GM18508 (cell line): ENCODE data around the gene ARAP2.
"Not testable (repeated sequence)": the region's sequence is repeated elsewhere in the genome, so short reads cannot be mapped to it uniquely, and the experiment has no call there.

ENCODE experiments used
- ATAC-seq: cut with Tn5 transposase; IDR thresholded peaks from one replicate; pipeline ENCODE4 v1.9.1; 2021; ENCODE audit warnings: moderate number of reproducible peaks; ENCODE audit not compliant: insufficient read depth, unreplicated experiment

ARAP2 gene

DNA sequence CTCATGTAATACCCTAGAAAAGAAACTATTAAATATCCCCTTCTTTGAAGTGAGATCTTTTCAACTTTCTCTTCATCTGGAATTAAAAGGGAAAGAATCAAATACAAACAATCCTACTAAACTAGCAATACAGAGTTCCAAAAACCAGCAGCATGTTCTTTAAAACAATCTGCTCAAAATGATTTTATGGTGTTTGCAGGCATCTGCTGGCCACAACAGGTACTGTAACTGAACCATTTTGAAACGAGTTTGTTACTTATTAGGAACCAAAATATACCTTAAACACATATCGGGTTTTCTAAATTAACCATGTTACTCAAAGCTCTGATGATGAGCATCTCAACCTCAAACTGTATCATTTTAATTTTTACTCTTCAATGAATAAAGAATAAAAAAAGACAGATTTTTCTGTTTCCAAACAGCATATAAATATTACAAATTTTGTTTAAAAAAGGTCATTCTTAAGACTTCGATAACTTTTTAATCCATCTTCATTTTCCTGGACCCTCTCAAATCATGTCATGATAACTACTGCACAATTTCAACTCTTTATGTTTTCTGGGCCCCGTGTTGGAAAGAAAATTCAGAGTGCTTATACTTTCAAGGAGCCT, 56.5 kb downstream of the ARAP2 start:
- no peak for ATAC-seq

DNA sequence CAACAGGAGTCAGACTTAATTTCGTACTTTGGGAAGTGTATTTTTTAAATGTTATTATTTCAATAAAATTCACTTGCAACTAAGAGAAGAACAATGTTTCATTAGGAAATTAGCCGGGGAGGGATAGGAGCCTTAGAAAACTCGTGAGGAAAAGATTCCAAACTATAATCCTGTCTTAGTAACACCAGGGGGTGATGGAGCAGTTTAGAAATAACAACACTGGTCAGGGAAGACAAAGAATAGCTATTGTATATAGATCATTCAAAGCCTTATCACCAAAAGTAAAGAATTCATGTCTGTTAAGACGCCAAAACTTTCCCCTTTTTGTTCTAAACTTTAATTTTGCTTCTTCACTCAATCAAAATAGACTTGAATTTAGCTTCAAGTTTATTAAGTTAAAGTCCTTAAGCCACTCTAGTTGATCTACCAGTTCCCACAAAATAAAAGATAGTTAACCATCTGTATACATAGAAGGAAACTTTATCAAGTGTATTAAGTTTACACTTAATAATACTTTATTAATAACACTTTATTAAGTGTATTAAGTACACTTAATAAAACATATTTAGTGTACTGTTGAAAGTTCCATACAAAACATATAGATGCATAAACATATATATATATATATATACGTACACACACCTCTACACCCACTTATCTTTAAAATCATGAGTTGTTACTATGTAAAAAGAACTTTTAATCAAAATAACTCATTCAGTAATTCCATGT, 60.5 kb downstream of the ARAP2 start:
- no peak for ATAC-seq

DNA sequence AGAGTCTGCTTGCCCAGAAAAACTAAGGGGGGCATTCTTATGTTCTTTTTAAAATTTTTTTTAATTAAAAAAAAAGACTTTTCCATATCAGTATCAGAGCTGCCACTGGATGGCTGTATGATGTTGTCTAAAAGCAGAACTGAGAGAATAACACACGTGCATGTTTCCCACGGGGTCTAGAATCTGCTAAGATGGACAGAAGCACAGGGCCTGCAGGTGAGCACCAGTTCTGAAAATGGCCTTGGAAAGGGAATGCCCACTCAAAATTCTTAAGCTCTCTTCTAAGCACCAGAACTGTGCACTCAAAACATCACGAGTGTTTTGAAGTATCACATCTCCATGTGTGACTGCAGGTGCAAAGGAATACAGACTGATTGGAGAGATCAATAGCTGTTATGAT, 61.1 kb downstream of the ARAP2 start:
- ATAC-seq = no peak

DNA sequence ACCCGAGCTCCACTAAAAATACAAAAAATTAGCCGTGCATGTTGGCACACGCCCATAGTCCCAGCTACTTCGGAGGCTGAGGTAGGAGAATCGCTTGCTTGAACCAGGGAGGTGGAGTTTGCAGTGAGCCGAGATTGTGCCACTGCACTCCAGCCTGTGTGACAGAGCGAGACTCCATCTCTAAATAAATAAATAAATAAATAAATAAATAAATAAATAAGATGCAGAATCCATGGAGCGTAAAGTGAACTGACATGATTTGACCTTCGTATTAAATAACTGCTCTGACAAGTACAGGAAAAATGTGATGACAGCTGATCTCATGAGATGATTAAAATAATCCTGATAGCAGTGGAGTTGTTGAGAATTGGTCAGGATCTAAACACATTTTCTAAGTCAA, 62.0 kb downstream of the ARAP2 start:
- not testable (repeated sequence) for ATAC-seq

DNA sequence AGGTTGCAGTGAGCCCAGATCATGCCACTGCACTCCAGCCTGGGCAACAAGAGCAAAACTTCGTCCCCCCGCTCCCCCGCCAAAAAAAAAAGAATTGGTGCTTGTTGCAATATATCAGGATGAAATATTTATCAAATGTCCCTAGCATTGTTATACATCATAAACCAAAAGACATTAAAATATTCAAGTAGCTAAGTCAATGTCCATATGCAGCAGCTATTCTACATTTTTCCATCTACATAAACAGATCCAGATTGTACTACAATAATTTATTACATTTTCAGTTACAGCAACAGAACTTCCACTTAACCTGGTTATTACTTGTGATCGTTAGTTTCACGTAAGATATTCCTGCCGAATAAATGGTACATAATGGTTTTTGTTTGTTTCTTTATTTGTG, 64.1 kb downstream of the ARAP2 start:
- no peak for ATAC-seq

DNA sequence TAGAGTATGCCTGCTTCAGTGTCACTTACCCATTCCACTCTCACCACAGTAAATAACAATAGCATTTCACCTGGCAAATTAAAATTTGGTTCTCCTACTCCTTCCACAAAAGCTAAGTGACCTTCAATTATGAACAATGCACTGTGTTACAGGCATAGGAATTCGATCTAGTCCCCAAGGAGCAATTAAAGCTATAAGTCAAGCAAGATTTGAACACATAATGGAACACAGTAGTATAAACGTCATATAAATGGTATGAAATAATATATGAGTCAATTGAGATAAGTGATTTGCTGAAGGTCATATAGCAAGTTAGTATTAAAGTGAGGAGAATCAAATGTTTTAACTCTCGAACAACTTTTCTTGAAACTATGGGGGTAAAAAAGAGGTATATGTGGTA, 65.8 kb downstream of the ARAP2 start:
- ATAC-seq = no peak

DNA sequence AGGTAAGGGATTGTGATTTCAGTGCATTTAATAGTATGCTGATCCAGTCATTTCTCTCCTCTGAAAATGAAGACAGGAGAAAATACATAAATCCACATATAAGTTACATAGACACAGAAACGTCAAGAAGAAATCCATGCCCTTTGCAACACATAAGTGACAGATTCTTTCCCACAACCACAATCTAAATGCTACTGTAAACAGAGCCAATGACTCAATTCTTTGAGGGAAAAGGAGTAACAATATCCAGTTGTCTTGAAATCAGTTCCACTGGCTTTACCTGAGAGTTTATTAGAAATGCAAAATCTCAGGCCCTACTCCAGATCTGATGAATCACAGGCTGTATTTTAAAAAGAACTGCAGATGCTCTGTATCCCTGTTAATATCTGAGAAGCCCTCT, 66.4 kb downstream of the ARAP2 start:
- ATAC-seq = no peak

DNA sequence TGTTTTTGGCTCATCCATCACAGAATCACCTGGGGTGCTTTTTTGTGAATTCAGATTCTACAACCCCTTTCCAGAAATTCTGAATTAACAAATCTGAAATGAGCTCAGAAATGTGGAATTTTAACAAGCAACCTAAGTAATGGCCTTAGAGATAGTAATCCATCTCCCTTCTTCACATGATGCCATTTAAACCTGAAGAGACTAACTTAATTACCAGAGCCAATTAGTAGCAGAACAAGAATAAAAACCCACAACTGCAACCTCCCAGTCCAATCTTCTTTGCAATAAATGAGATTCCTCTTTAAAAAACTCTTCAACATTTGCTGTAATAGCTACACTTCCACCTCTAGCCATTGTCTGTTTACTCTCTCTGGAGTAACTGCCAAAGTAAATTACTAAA, 69.7 kb downstream of the ARAP2 start:
- no peak for ATAC-seq

DNA sequence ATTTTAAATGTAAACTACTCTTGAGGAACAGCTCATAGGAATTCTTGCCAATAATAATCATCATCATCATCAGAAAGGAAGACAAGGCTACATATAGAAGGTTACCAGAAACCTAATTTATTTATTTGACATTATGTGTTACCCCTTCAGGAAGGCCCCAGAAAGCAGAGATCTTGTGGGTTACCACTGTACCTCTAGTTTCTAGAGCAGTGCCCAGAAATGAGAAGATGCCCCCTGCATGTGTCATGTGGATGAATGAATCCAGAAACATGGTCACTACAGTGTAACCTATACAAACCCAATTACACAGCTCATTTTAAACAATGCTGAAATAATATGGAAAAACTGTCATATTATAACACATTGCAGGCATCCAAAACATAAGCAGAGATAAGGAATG, 70.4 kb downstream of the ARAP2 start:
- no peak for ATAC-seq

DNA sequence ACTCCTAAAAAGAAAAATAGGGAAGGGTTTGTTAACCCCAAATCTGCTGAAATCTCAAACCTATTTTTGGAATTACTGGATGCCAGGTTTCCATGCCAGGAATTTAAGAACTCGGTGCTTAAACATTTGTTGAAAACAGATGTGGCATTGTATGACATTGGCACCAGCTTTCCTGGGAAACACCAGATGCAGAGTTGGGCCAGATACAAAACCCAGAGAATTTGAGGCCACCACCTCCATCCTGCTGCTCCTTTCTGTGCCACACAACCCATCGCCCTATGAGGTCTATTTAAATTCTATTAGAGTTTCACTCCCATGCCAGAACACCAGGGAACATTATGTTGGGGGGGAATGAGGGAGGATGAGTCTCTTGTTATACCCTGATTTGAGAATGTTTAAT, 71.7 kb downstream of the ARAP2 start:
- no peak for ATAC-seq

DNA sequence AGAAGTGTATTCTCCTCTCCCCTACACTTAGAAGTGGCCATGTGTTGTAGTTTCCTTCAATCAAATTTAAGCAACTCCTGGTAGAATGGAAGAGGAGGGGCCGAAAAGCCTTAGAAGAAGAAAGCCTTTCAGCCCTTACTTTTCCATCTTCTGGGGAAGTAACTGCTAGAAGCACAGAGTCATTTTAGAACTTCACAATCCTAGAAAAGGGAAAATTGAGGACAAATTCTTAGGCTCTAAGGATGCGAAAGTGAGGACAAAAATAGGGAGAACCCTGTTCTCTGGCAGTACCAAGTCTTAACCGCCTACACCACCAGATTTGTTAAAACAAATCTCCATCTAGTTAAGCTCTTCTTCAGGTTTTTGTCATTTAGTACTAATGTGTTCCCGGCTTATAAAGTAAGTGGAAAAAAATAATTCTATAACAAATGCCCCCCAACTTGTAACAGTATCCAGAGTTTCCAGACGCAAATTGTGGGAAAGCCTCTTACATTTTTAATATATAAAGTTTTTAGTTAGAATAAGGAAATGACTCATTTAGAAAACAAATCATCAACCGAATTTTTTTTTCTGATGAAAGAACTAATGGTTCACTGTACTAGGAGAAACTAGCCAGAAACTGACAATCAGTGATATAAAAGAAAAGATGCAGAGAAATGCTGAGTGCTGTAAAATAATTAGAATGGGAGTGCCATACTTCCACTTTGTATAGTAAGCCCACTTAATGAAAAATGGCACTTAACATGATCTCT, 76.0 kb downstream of the ARAP2 start:
- ATAC-seq = no peak

DNA sequence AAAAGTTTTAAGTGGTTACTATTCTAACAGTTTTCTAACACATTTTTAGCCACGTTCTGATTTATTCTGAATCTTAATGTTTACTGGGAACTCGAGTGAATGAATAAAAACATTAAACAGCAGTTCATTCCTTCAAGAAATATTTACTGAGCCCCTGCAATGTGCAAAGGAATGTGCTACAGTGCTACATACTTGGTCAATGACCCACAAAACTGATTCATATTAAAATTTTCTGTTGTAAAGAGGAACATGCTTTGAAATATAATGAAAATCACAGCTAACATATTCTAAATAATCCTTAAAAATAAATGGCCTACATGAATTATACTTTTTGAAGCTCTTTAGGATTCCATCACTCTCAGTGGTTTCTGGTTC, 78.7 kb downstream of the ARAP2 start:
- ATAC-seq = no peak

DNA sequence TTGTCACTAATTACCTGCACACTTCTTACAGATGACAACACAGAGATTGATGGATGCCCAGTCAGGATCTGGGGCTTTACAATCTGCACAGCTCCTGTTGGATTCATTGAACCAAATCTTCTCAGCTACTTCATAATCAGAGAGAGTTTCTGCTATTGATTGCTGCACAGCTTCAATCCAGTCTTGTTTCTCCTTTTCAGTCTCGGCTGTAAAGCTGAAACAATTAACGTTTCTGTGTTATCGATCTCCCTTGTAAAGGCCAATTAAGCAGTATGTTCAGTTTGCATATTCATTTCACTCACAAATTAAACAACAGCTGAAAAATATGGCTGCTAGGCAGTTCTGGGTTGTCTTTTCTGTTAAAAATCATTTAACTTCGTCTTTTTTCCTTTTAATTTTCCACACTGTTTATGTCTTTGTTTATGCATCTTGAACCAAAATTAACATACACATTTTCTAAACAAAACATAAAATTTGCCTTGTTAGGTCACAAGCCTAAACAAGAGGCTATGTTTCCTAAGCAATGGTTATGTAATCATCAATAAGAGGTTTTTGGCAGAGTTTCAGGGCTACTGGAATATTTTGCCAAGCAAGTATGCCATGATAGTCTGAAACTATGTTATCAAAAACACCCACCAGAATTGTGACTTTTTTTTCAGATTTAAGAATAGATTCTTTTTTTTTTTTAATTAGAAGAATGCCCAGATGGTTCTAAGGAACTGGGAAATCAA, 79.2 kb downstream of the ARAP2 start:
- no peak for ATAC-seq

DNA sequence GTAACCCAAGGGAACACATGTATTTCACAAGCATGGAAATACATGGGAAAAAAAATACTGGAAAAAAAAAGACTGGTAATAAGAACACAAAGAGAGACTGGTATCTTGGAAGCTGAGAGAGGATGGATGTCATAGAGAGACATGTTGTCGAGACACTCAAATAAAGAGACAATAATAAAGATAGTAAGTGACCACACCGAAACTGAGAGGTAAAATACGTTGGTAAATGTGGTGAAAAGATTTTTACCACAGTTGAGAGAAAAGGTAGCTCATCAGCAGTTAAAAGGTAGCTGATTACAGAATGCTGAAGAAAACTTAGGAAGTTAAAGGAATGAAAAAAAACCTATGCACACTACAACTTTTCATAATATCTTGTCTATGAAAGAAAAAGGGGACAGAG, 81.1 kb downstream of the ARAP2 start:
- no peak for ATAC-seq

DNA sequence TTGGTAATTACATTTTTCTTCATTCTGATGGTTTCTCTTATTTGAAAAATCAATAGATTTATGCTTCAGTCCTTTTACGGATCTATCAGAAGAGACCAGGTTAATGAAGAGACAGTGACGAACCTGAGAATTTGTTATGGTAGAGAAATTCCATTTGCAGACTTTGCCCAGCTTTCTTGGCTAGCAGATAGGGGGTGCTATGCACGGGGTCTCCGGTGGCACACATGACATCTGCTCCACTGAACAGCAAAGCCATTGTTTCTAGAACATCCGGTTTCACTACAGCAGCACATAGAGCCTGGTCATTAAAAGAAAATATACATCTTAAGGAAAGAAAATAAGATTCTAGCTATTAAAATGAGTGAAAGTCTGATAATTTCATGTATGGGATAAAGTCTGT, 85.1 kb downstream of the ARAP2 start:
- no peak for ATAC-seq

DNA sequence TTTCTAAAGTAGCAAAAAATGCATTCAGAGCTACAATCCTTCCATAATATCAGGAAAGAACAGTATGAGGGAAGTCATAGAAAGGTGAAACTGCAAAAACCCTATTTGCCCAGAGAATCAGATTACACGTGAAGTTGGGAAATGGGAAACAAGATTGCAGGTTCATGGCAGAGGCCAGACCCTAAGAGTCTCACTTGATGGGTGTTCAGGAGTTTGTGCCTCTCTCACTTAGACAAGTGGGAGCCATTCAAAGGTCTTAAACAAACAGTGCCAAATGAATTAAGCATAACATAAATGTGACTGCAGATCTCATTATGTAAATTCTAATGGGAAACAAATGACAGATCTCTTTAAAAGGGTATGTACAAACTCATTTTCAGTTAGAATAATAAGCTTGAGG, 91.6 kb downstream of the ARAP2 start:
- no peak for ATAC-seq

DNA sequence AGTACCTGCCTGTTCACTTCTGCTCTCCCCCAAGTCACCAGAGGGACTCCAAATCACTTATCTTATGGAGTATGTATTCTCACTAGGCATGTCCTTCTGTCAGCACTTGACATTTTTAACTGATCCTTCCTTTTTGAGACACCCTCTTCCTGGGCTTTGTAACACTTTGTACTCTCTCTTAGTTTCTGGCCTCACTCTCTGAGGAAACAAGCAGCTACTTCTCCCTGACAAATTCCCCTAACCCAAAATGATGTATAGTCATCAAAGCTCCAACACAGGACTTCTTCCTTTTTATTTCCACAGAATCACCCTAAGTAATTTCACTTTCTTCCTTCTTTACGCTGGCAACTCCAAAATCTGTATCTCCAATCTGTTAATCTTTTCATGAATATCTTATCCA, 101.8 kb downstream of the ARAP2 start:
- ATAC-seq = no peak

DNA sequence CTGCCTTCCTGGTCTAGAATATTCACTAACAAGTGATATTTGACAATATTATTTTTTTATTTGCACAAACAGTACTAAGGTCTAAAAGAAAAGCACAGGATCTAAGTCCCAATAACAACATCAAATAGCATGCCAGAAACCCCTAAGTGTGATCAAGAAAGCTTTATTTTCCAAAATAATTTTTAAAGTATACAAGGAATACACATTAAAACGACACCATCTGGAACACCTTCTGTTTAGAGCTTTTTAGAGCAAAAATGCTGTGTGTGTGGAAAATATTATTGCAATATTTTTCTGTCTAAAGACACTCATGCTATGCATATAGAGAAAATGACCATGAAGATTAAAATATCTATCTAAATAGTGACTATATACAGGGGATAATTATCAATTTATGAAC, 103.1 kb downstream of the ARAP2 start:
- ATAC-seq = no peak

DNA sequence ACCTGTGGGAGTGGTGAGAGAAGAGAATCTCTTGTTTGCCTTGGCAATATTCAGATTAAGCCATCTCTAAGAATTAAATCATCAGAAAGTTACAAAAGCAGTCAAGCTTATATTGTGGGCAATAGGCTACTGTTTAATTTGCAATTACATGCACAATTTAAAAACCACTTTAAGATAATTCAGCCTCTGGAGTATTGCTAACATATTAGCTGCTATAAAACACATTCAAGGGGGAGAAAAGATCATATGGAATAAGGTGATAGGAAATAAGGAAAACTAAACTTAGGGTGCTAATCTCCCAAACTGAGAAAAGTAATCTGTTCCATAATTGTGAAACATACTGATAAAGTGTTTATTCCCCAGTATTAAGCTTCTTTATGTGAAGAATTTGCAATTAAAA, 103.9 kb downstream of the ARAP2 start:
- no peak for ATAC-seq

DNA sequence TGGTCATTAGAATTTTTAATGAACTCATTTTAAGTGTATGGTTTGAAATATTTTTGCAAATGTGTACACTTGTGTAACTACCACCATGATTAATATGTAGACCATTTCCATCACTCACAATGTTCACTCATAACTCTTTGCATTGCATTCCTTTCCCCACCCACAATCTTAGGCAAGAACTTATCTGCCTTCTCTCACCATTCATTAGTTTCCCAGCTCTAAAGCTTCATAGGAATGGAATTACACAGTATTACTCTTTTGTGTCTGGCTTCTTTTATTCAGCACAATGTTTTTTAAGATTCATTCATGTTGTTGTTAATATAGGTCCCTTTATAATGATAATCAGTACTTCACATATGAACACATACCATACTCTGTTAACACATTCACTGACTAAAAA, 106.1 kb downstream of the ARAP2 start:
- no peak for ATAC-seq

DNA sequence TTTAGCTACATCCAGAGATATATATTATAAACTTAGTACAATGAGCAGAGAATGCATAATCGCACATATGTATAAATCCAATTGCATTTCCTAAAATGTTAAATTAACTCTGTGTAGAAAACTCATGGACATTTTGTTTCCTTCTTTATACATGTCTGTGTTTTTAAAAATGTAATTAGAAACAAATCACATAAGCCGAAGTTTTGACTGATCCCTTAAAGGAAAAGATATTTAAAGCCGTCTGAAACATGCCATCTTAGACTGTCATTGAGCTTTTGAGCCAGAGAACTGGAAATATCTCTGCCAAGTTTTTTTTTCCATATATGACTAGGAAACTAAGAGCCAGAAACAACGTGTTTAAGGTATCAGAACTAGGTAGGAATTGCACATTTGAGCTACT, 107.0 kb downstream of the ARAP2 start:
- no peak for ATAC-seq
